ENCODE measurements around the gene SOSTDC1.

DNA sequence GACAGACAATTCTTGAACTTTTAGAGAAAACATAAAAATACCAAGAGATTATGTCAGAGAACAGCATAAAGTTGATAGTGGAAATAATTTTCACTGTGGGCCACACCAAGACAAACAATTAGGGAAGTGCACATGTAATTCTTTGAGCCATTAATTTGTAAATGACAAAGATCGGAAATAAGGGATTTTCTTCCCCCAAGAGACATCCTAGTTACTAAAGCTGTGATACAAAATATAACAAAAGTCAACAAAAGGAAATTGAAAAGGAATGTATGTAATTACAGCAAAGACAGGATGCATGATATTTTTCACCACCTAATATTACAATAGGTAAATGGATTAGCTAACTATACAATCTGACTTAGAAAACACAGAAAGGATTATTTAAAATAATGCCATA, 48.7 kb upstream of the SOSTDC1 start:
- TF ChIP-seq ESRRG (CRISPR knock-in tag; IDR thresholded peaks at IDR 0.05) (no peak), ZFP30 (CRISPR knock-in tag; IDR thresholded peaks at IDR 0.05) (no peak), ZNF70 (CRISPR knock-in tag; IDR thresholded peaks at IDR 0.05) (no peak), BACH2 (CRISPR knock-in tag; IDR thresholded peaks at IDR 0.05; ENCODE audit: borderline replicate concordance) (no peak), CSRNP3 (CRISPR knock-in tag; IDR thresholded peaks at IDR 0.05) (no peak), ZFP3 (CRISPR knock-in tag; IDR thresholded peaks at IDR 0.05) (no peak), TSHZ2 (CRISPR knock-in tag; IDR thresholded peaks at IDR 0.05) (no peak)
